ENCODE measurements around the gene PRSS23.

DNA sequence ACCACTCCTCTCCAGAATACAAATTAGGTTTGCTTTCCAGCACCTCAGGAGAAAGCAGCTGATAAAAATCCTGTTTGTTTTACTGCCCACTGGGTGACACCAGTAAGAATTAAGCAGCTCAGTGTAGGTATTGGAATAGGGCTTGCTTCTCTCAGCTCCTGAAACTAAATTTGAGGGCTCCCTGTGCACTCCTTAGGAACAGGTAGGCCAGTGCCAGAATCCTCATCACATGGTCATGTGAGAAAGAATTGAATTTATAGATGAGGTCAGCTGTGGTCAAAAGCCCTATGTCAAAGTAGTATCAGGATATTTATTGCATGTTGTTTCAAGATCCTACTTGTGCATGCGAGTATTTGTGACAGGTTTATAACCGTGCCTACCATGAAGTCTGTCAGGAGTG is 1.0 kb downstream of the PRSS23 start:
- TF ChIP-seq, protein P1, sequence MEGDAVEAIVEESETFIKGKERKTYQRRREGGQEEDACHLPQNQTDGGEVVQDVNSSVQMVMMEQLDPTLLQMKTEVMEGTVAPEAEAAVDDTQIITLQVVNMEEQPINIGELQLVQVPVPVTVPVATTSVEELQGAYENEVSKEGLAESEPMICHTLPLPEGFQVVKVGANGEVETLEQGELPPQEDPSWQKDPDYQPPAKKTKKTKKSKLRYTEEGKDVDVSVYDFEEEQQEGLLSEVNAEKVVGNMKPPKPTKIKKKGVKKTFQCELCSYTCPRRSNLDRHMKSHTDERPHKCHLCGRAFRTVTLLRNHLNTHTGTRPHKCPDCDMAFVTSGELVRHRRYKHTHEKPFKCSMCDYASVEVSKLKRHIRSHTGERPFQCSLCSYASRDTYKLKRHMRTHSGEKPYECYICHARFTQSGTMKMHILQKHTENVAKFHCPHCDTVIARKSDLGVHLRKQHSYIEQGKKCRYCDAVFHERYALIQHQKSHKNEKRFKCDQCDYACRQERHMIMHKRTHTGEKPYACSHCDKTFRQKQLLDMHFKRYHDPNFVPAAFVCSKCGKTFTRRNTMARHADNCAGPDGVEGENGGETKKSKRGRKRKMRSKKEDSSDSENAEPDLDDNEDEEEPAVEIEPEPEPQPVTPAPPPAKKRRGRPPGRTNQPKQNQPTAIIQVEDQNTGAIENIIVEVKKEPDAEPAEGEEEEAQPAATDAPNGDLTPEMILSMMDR (IDR thresholded peaks at IDR 0.05; ENCODE audit: insufficient read depth, low read length): no peak
- no peak for TF ChIP-seq POLR2AphosphoS5 (IDR thresholded peaks at IDR 0.05; ENCODE audit: low read depth)

All from HL-60 (cell line).